Uterus (tissue), 4 donors: ENCODE measurements around the gene LSM8. TPM values are rescaled to one million over a fixed set of nuclear protein-coding genes. Genes with fewer than 3 reads are reported as not detected.

Experiments
- DNase-seq, 2 donors: peaks; one replicate each; pipeline ENCODE4 v3.0.0-alpha.2; 2019 to 2020
- H3K27ac ChIP-seq, 2 donors: fragments of 200-600 bp; sonication (generic); 1 replicate in 1 of 2; 2 replicates in 1 of 2; pipeline ENCODE4 v1.5.1; 2016 to 2018
- H3K27me3 ChIP-seq, 2 donors: fragments of 200-600 bp; sonication (generic); one replicate each; pipeline ENCODE4 v1.5.1; 2018 to 2019; ENCODE audit warnings: control low read depth in 1 of 2
- H3K36me3 ChIP-seq, 2 donors: fragments of 200-600 bp; sonication (generic); one replicate each; pipeline ENCODE4 v1.5.1; 2019; ENCODE audit warnings: control low read depth in 1 of 2
- H3K4me1 ChIP-seq, 2 donors: fragments of 200-600 bp; sonication (generic); one replicate each; pipeline ENCODE4 v1.5.1; 2018 to 2019; ENCODE audit warnings: control low read depth in 1 of 2
- H3K4me3 ChIP-seq, 2 donors: fragments of 200-600 bp; sonication (generic); 1 replicate in 1 of 2; 2 replicates in 1 of 2; pipeline ENCODE4 v1.5.1; 2018 to 2019; ENCODE audit warnings: mild to moderate bottlenecking in 1 of 2
- H3K9me3 ChIP-seq, 2 donors: fragments of 200-600 bp; sonication (generic); one replicate each; pipeline ENCODE4 v1.5.1; 2019; ENCODE audit warnings: control low read depth in 1 of 2
- CTCF ChIP-seq, 4 experiments: fragments of 200-600 bp in 2 of 4; fragments of 450-650 bp in 2 of 4; sonication (generic) in 2 of 4; IDR thresholded peaks; one replicate each; pipeline ENCODE4 v1.5.1; 2016 to 2019; ENCODE audit warnings: antibody characterized with exemption in 4 of 4, mild to moderate bottlenecking in 2 of 4, moderate library complexity in 1 of 4
- POLR2A ChIP-seq, 2 donors: fragments of 450-650 bp; IDR thresholded peaks; one replicate each; pipeline ENCODE4 v1.6.1; 2016; ENCODE audit warnings: antibody characterized with exemption in 2 of 2, mild to moderate bottlenecking in 1 of 2, moderate library complexity in 1 of 2
- intact Hi-C: fragments of 100-400 bp; cut with DNase I; formaldehyde crosslinking; loops from one replicate; pipeline ENCODE4 v1.15.1; 2023; ENCODE audit warnings: low total_unique reads
- total RNA-seq, 4 donors: library from RNA; depleted of rRNA in 3 of 4; stranded (reverse); fragments of >200 nt in 3 of 4; gene quantifications; one replicate each; pipeline versions ENCODE4 v1.1.0 to v1.2.4, GENCODE V29; 2014 to 2023
- donor health status: DM: yes; HTN: yes; CAD: no.

Gene LSM8
- total RNA-seq, 4 donors from 2014 or later = 14.1 to 60.4 (median 38.5) TPM

DNA sequence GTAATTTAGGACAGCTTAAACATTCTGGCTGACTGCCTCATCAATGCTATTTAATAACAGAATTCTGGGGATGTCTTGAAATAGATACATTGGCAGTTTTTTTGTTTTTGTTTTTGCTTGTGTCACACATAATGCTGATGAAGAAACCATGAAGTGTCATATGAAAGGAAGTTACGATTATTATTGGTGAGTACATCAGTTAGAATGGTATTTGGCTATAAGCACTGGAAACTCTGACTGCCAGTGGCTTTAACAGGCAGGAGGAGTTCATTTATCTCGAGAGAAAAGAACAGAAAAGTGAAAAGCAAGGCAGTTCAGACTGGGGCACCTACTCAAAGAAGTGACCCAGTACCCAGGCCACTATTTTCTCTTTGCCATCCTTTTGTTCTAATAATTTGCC, 18.1 kb downstream of the LSM8 start:
- H3K9me3 ChIP-seq = no peaks in the 10 kb centered on the region
- no peak overlapping the region for H3K4me3 ChIP-seq
- no peak for DNase-seq
- intact Hi-C loops = no loop called here
- no peak overlapping the region for H3K27ac ChIP-seq
- TF ChIP-seq CTCF (IDR thresholded peaks at IDR 0.05) (no peak), POLR2A (IDR thresholded peaks at IDR 0.05) (no peak)
- H3K36me3 ChIP-seq = no peaks in the 10 kb centered on the region
- no peaks in the 10 kb centered on the region for H3K4me1 ChIP-seq
- no peaks in the 10 kb centered on the region for H3K27me3 ChIP-seq

GRCh38 chr7:118214051-118214832, 30.3 kb downstream of the LSM8 start:
- DNase-seq = peak; percentile 68 to 74
- Histone ChIP-seq H3K36me3 (no peaks in the 10 kb centered on the region), H3K27ac (peak overlapping the region; percentile 31 to 39), H3K4me1 (no peaks in the 10 kb centered on the region), H3K4me3 (peak overlapping the region; percentile 39 to 43), H3K9me3 (no peaks in the 10 kb centered on the region), H3K27me3 (no peaks in the 10 kb centered on the region)
- peak in 1 of 2 donors; percentile 20 for TF ChIP-seq POLR2A (IDR thresholded peaks at IDR 0.05)
- no peak for TF ChIP-seq CTCF (IDR thresholded peaks at IDR 0.05)
- intact Hi-C loops = no loop called here

DNA sequence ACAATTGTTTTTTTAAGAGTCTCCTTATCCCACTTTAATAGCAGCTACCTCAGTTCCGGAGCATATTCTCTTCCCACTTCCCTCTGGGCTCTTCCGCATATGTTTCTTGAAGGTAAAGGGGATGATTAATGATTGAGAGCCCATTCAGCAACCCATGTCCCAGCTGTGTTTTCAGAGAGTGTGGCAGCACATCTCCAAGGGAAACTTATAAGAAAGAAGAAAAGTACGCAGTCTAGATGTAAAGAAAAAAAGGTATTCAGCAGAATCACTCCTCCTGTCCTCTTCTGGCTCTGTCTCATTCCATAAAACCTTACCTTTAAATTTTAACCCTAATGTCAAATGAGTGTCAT, 30.8 kb downstream of the LSM8 start:
- no peaks in the 10 kb centered on the region for H3K9me3 ChIP-seq
- H3K4me3 ChIP-seq = peak overlapping the region; percentile 39 to 43
- H3K27me3 ChIP-seq = no peaks in the 10 kb centered on the region
- no peaks in the 10 kb centered on the region for H3K4me1 ChIP-seq
- no peak for DNase-seq
- intact Hi-C loops = no loop called here
- H3K36me3 ChIP-seq = no peaks in the 10 kb centered on the region
- peak overlapping the region in 1 of 2 donors; percentile 39 for H3K27ac ChIP-seq
- TF ChIP-seq POLR2A (IDR thresholded peaks at IDR 0.05) (no peak), CTCF (IDR thresholded peaks at IDR 0.05) (no peak)

GRCh38 chr7:118217210-118217619, 33.3 kb downstream of the LSM8 start:
- no peak for DNase-seq
- Histone ChIP-seq H3K9me3 (no peaks in the 10 kb centered on the region), H3K4me3 (no peak overlapping the region), H3K27me3 (no peaks in the 10 kb centered on the region), H3K4me1 (no peaks in the 10 kb centered on the region), H3K36me3 (no peaks in the 10 kb centered on the region), H3K27ac (no peak overlapping the region)
- no peak for TF ChIP-seq POLR2A (IDR thresholded peaks at IDR 0.05)
- no peak for TF ChIP-seq CTCF (IDR thresholded peaks at IDR 0.05)
- intact Hi-C loops = no loop called here

GRCh38 chr7:118218413-118219156, 34.6 kb downstream of the LSM8 start:
- Histone ChIP-seq H3K27ac (no peak overlapping the region), H3K9me3 (no peaks in the 10 kb centered on the region), H3K4me1 (no peaks in the 10 kb centered on the region), H3K4me3 (no peak overlapping the region), H3K36me3 (no peaks in the 10 kb centered on the region), H3K27me3 (no peaks in the 10 kb centered on the region)
- TF ChIP-seq CTCF (IDR thresholded peaks at IDR 0.05) (no peak), POLR2A (IDR thresholded peaks at IDR 0.05) (no peak)
- no peak for DNase-seq
- intact Hi-C loops = no loop called here
